Hepatocyte (in vitro differentiated cells): ENCODE measurements around the gene CPT1A. TPM values are rescaled to one million over a fixed set of nuclear protein-coding genes. Genes with fewer than 3 reads are reported as not detected.

Source experiments
- DNase-seq: peaks from one replicate; pipeline ENCODE4 v3.0.0-alpha.2; 2016; ENCODE audit warnings: low spot score
- H2AFZ ChIP-seq: fragments of 200-600 bp; sonication (generic); 2 replicates; pipeline ENCODE4 v1.6.0; 2016; ENCODE audit warnings: antibody characterized with exemption, mild to moderate bottlenecking
- H3K27ac ChIP-seq: fragments of 200-600 bp; sonication (generic); 2 replicates; pipeline ENCODE4 v1.5.1; 2016; ENCODE audit warnings: mild to moderate bottlenecking
- H3K27me3 ChIP-seq: fragments of 200-600 bp; sonication (generic); 2 replicates; pipeline ENCODE4 v1.6.1; 2016
- H3K36me3 ChIP-seq: fragments of 200-600 bp; sonication (generic); replicated peaks from 2 replicates; pipeline ENCODE4 v1.5.1; 2016; ENCODE audit warnings: low read depth; ENCODE audit not compliant: insufficient read depth
- H3K4me1 ChIP-seq: fragments of 200-600 bp; sonication (generic); 2 replicates; pipeline ENCODE4 v1.5.1; 2016; ENCODE audit warnings: mild to moderate bottlenecking, moderate library complexity; ENCODE audit not compliant: insufficient read depth
- H3K4me2 ChIP-seq: fragments of 200-600 bp; sonication (generic); 2 replicates; pipeline ENCODE4 v1.6.0; 2016
- H3K4me3 ChIP-seq: fragments of 200-600 bp; sonication (generic); 2 replicates; pipeline ENCODE4 v1.5.1; 2016; ENCODE audit warnings: mild to moderate bottlenecking
- H3K79me2 ChIP-seq: fragments of 200-600 bp; sonication (generic); 2 replicates; pipeline ENCODE4 v1.6.0; 2017; ENCODE audit warnings: mild to moderate bottlenecking
- H3K9me2 ChIP-seq: fragments of 200-600 bp; sonication (generic); replicated peaks from 2 replicates; pipeline ENCODE4 v1.6.0; 2017; ENCODE audit warnings: mild to moderate bottlenecking; ENCODE audit not compliant: insufficient read depth
- H3K9me3 ChIP-seq: fragments of 200-600 bp; sonication (generic); 2 replicates; pipeline ENCODE4 v1.5.1; 2016; ENCODE audit warnings: low read depth, mild to moderate bottlenecking
- H4K20me1 ChIP-seq: fragments of 200-600 bp; sonication (generic); 2 replicates; pipeline ENCODE4 v1.6.0; 2016; ENCODE audit warnings: mild to moderate bottlenecking; ENCODE audit not compliant: insufficient read depth, poor library complexity, severe bottlenecking
- EZH2 ChIP-seq: fragments of 200-600 bp; sonication (generic); IDR thresholded peaks from 2 replicates; pipeline ENCODE4 v1.6.1; 2016; ENCODE audit warnings: antibody characterized with exemption, mild to moderate bottlenecking, borderline replicate concordance
- EZH2phosphoT487 ChIP-seq: fragments of 200-600 bp; sonication (generic); IDR thresholded peaks from one replicate; pipeline ENCODE4 v1.6.1; 2018; ENCODE audit warnings: antibody characterized with exemption, mild to moderate bottlenecking, low read depth, moderate library complexity; ENCODE audit not compliant: unreplicated experiment, severe bottlenecking
- WGBS: methylation state at CpG from one replicate; pipeline ENCODE4 v1.1.6; 2016; ENCODE audit warnings: low lambda C conversion rate; ENCODE audit errors: missing lambda C conversion rate; 5-methylcytosine and 5-hydroxymethylcytosine counted together
- polyA plus RNA-seq: library from polyadenylated mRNA; unstranded; fragments of >200 nt; fragmentation: Nextera tagmentation; extraction: Ambion mirVana; gene quantifications from 2 replicates; pipeline ENCODE4 v1.2.1, GENCODE V29; 2016
- total RNA-seq: library from RNA; depleted of rRNA; stranded (reverse); fragments of >200 nt; gene quantifications from 2 replicates; pipeline ENCODE4 v1.2.3, GENCODE V29; 2014
- TF ChIP-seq, protein P1 (sequence below): fragments of 200-600 bp; sonication (generic); IDR thresholded peaks from 2 replicates; pipeline ENCODE4 v1.5.1; 2016; ENCODE audit warnings: antibody characterized with exemption, mild to moderate bottlenecking; ENCODE audit not compliant: poor library complexity

CPT1A gene
- total and polyA plus RNA-seq, 2 experiments from 2014 or later: 8.3 to 24.8 TPM

DNA sequence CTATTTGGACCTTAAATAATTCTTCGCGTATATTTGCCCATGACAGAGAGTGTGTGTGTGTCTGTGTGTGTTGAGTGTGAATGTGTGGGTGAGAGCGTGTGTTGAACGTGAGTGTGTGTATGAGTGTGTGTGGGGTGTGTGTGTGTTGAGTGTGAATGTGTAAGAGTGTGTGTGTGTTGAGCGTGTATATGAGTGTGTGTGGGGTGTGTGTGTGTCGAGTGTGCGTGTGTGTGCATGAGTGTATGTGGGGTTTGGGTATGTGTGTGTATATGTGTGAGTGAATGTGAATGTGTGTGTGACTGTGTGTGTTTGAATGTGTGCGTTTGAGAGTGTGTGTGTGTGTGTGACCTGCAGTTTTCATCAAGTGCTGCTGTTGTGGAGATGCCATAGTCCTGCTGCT, 130.6 kb downstream of the CPT1A start:
- WGBS: 96% methylated on average over 8 of the region's 8 CpGs
- Histone ChIP-seq H3K27ac (no peak overlapping the region), H3K9me3 (no peaks in the 10 kb centered on the region), H3K4me2 (no peak overlapping the region), H3K9me2 (no peaks in the 10 kb centered on the region), H3K79me2 (no peaks in the 10 kb centered on the region), H2AFZ (no peak overlapping the region), H3K4me1 (no peaks in the 10 kb centered on the region), H3K27me3 (peaks cover 3% of the 10 kb centered on the region), H3K4me3 (no peak overlapping the region), H4K20me1 (no peaks in the 10 kb centered on the region), H3K36me3 (no peaks in the 10 kb centered on the region)
- no peak for TF ChIP-seq EZH2phosphoT487
- no peak for TF ChIP-seq EZH2
- TF ChIP-seq, protein P1, sequence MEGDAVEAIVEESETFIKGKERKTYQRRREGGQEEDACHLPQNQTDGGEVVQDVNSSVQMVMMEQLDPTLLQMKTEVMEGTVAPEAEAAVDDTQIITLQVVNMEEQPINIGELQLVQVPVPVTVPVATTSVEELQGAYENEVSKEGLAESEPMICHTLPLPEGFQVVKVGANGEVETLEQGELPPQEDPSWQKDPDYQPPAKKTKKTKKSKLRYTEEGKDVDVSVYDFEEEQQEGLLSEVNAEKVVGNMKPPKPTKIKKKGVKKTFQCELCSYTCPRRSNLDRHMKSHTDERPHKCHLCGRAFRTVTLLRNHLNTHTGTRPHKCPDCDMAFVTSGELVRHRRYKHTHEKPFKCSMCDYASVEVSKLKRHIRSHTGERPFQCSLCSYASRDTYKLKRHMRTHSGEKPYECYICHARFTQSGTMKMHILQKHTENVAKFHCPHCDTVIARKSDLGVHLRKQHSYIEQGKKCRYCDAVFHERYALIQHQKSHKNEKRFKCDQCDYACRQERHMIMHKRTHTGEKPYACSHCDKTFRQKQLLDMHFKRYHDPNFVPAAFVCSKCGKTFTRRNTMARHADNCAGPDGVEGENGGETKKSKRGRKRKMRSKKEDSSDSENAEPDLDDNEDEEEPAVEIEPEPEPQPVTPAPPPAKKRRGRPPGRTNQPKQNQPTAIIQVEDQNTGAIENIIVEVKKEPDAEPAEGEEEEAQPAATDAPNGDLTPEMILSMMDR: no peak
- DNase-seq: no peak

DNA sequence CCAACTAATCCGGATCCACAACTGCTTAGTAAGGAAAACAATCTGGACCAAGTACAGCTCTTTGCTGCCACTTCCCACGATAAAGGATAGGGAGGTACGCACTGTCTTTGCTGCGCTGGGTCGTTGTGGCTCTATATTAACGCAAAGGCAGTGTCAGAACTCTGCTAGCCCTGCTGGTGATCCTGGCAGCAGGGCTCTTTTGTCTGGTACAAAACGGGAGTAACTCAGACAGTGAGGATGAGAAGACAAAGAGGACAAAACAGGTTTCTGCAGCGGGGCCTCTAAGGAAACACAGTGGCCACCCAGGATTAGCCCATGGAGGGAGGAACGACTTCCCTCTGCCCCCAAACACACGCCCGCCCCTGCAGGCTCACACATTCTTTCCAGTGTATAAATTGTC, 131.3 kb downstream of the CPT1A start:
- H3K9me3 ChIP-seq: no peaks in the 10 kb centered on the region
- H2AFZ ChIP-seq: no peak overlapping the region
- no peaks in the 10 kb centered on the region for H4K20me1 ChIP-seq
- TF ChIP-seq EZH2 (no peak), EZH2phosphoT487 (no peak)
- TF ChIP-seq, protein P1: no peak
- no peak overlapping the region for H3K4me2 ChIP-seq
- no peaks in the 10 kb centered on the region for H3K4me1 ChIP-seq
- DNase-seq: no peak
- no peaks in the 10 kb centered on the region for H3K79me2 ChIP-seq
- no peaks in the 10 kb centered on the region for H3K36me3 ChIP-seq
- 74% methylated on average over 11 of the region's 11 CpGs for WGBS
- no peak overlapping the region for H3K4me3 ChIP-seq
- H3K27ac ChIP-seq: no peak overlapping the region
- H3K9me2 ChIP-seq: no peaks in the 10 kb centered on the region
- H3K27me3 ChIP-seq: peaks cover 3% of the 10 kb centered on the region

DNA sequence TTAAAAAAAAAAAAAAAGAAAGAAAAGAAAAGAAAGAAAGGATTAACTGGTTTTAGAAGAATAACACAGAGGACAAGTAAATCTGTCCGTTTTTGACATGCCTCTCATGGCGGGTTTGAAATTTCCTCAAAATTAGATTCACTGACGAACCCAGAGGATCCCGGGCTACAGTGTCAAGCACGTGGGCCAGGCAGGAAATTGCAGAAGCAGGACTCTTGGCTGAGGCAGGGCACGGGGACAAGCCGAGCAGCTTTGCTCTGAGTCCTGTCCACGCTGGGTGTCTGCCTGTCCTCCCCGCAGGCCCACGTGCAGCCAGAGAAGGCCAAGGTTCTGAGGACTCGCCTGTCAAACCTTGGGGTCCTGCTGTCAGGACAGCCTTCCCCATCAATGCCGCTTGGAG, 132.7 kb downstream of the CPT1A start:
- H3K9me3 ChIP-seq: no peaks in the 10 kb centered on the region
- no peaks in the 10 kb centered on the region for H3K4me1 ChIP-seq
- H2AFZ ChIP-seq: no peak overlapping the region
- no peak overlapping the region for H3K4me2 ChIP-seq
- H3K27me3 ChIP-seq: peaks cover 5% of the 10 kb centered on the region
- 93% methylated on average over 12 of the region's 12 CpGs for WGBS
- H3K36me3 ChIP-seq: no peaks in the 10 kb centered on the region
- H3K27ac ChIP-seq: no peak overlapping the region
- TF ChIP-seq EZH2phosphoT487 (no peak), EZH2 (no peak)
- TF ChIP-seq, protein P1: no peak
- no peaks in the 10 kb centered on the region for H4K20me1 ChIP-seq
- no peaks in the 10 kb centered on the region for H3K9me2 ChIP-seq
- H3K4me3 ChIP-seq: no peak overlapping the region
- no peak for DNase-seq
- no peaks in the 10 kb centered on the region for H3K79me2 ChIP-seq

DNA sequence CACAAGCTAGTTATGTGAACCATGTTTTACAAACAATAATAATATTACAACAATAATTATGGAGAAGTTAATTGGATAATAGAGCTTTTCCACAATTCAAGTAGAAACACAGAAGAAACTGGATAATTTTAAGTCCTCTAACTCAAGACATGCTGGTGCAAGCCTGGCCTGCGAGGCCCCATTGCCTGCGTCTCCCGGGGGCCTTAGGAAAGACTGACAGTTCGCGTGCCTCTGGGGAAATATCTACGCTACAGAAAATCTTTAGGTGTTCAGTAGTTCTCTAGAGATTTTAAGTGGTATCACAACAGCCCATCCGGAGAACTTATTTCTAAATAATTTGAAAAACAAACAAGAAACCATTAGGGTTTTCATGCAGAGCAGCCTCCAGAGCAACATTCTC, 134.2 kb downstream of the CPT1A start:
- Histone ChIP-seq H3K27me3 (peaks cover 17% of the 10 kb centered on the region), H3K9me3 (no peaks in the 10 kb centered on the region), H3K4me2 (no peak overlapping the region), H3K27ac (no peak overlapping the region), H3K9me2 (no peaks in the 10 kb centered on the region), H3K4me3 (no peak overlapping the region), H3K79me2 (no peaks in the 10 kb centered on the region), H2AFZ (no peak overlapping the region), H3K4me1 (no peaks in the 10 kb centered on the region), H4K20me1 (no peaks in the 10 kb centered on the region), H3K36me3 (no peaks in the 10 kb centered on the region)
- DNase-seq: no peak
- WGBS: 84% methylated on average over 7 of the region's 7 CpGs
- TF ChIP-seq EZH2phosphoT487 (no peak), EZH2 (no peak)
- TF ChIP-seq, protein P1: no peak
